Measurements from ENCODE around the gene ATXN7. TPM values are rescaled to one million over a fixed set of nuclear protein-coding genes. Genes with fewer than 3 reads are reported as not detected.

ATXN7 gene
- total RNA-seq, 2 experiments from 2014 or later: 15.2 to 35.2 TPM

DNA sequence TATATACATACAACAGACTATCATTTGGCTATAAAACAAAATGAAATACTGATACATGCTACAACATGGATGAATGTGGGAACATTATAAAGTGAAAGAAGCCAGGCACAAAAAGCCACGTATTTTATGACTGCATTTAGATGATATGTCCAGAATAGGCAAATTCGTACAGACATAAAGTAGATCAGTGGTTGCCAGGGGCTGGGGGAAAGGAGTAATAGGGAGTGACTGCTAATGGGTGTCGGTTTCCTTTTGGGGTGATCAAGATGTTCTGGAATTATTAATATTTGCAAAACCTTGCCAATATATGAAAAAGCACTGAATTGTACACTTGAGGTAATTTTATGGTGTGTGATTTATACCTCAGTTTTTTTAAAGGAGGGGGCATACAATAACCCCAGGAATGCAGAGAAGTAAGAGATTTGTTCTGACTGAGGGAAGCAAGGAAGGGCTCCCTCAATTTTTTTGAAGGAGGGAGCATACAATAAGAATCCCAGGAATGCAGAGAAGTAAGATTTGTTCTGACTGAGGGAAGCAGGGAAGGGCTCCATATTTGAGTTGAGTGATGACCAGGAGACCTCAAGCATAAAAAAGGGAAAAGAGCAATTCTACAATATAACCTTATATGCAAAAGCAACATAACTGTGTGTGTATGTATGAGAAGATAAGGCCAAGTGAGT is 153.4 kb downstream of the ATXN7 start:
- Histone ChIP-seq H3K9me2 (ENCODE audit: insufficient read depth, low read length) (no peaks in the 10 kb centered on the region), H3K36me3 (ENCODE audit: insufficient read depth, low read length) (peaks cover 98% of the 10 kb centered on the region), H3K4me3 (ENCODE audit: low read depth, low read length, poor library complexity, severe bottlenecking) (no peak overlapping the region), H3K4me2 (ENCODE audit: low read length) (no peak overlapping the region), H3K79me2 (ENCODE audit: insufficient read depth, low read depth, low read length) (peaks cover 31% of the 10 kb centered on the region), H3K4me1 (ENCODE audit: insufficient read depth, low read length, poor library complexity, severe bottlenecking) (peaks cover 11% of the 10 kb centered on the region), H2AFZ (ENCODE audit: low read length) (no peak overlapping the region), H3K9me3 (ENCODE audit: low read length) (no peaks in the 10 kb centered on the region), H3K27ac (ENCODE audit: low read depth, low read length, poor library complexity, severe bottlenecking) (no peak overlapping the region), H4K20me1 (ENCODE audit: insufficient read depth, low read length) (peaks cover 12% of the 10 kb centered on the region; the same call in 1 of the 2 replicates)
- intact Hi-C loops (cut with micrococcal nuclease; ENCODE audit: unreplicated experiment): no loop called here
- ChIA-PET CTCF (ENCODE audit: unreplicated experiment) (no interaction called here), POLR2A (interaction anchor here (2.4 kb wide), 1 partner anchor 9 kb away, joined by 13 read pairs; no protein-coding TSS in a partner anchor)
- no peak for DNase-seq (ENCODE audit: low spot score)
- TF ChIP-seq EZH2phosphoT487 (IDR thresholded peaks at IDR 0.05; ENCODE audit: borderline replicate concordance, low read depth, low read length): no peak
- TF ChIP-seq, protein P1, sequence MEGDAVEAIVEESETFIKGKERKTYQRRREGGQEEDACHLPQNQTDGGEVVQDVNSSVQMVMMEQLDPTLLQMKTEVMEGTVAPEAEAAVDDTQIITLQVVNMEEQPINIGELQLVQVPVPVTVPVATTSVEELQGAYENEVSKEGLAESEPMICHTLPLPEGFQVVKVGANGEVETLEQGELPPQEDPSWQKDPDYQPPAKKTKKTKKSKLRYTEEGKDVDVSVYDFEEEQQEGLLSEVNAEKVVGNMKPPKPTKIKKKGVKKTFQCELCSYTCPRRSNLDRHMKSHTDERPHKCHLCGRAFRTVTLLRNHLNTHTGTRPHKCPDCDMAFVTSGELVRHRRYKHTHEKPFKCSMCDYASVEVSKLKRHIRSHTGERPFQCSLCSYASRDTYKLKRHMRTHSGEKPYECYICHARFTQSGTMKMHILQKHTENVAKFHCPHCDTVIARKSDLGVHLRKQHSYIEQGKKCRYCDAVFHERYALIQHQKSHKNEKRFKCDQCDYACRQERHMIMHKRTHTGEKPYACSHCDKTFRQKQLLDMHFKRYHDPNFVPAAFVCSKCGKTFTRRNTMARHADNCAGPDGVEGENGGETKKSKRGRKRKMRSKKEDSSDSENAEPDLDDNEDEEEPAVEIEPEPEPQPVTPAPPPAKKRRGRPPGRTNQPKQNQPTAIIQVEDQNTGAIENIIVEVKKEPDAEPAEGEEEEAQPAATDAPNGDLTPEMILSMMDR (conservative IDR thresholded peaks at IDR 0.05; ENCODE audit: low read length): no peak
- BruUV-seq (replicated peaks): no TSS peak

DNA sequence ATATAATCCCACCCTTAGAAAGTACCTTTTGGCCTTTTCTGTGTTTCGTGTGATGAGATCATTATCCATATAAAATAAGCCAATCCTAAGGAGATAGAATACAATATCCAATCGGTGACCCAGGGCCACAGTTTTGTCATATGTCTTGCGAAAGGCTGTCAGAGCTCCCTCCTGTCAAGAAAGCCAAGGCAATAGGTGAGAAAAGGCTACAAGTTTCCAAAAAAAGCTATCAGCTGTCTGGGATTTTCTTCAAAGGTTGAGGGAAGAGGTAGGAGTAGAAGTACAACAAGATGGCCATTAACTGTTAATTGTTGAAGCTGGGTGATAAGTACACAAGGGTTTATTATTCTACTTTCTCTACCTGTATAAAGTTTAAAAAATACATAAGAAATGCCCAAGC is 155.6 kb downstream of the ATXN7 start:
- H3K4me1 ChIP-seq (ENCODE audit: insufficient read depth, low read length, poor library complexity, severe bottlenecking): peaks cover 22% of the 10 kb centered on the region
- H3K27ac ChIP-seq (ENCODE audit: low read depth, low read length, poor library complexity, severe bottlenecking): no peak overlapping the region
- ChIA-PET CTCF (ENCODE audit: unreplicated experiment) (no interaction called here), POLR2A (interaction anchor here (2.4 kb wide), 1 partner anchor 11 kb away, joined by 13 read pairs; no protein-coding TSS in a partner anchor)
- no peaks in the 10 kb centered on the region for H3K9me2 ChIP-seq (ENCODE audit: insufficient read depth, low read length)
- no TSS peak for BruUV-seq (replicated peaks)
- no peak for DNase-seq (ENCODE audit: low spot score)
- no peaks in the 10 kb centered on the region for H3K9me3 ChIP-seq (ENCODE audit: low read length)
- no peak overlapping the region for H3K4me2 ChIP-seq (ENCODE audit: low read length)
- H4K20me1 ChIP-seq (ENCODE audit: insufficient read depth, low read length): peaks cover 18% of the 10 kb centered on the region; the same call in 1 of the 2 replicates
- intact Hi-C loops (cut with micrococcal nuclease; ENCODE audit: unreplicated experiment): no loop called here
- H3K4me3 ChIP-seq (ENCODE audit: low read depth, low read length, poor library complexity, severe bottlenecking): no peak overlapping the region
- peaks cover 41% of the 10 kb centered on the region for H3K79me2 ChIP-seq (ENCODE audit: insufficient read depth, low read depth, low read length)
- TF ChIP-seq, protein P1 (conservative IDR thresholded peaks at IDR 0.05; ENCODE audit: low read length): no peak
- TF ChIP-seq EZH2phosphoT487 (IDR thresholded peaks at IDR 0.05; ENCODE audit: borderline replicate concordance, low read depth, low read length): no peak
- peaks cover 76% of the 10 kb centered on the region for H3K36me3 ChIP-seq (ENCODE audit: insufficient read depth, low read length)
- H2AFZ ChIP-seq (ENCODE audit: low read length): no peak overlapping the region

DNA sequence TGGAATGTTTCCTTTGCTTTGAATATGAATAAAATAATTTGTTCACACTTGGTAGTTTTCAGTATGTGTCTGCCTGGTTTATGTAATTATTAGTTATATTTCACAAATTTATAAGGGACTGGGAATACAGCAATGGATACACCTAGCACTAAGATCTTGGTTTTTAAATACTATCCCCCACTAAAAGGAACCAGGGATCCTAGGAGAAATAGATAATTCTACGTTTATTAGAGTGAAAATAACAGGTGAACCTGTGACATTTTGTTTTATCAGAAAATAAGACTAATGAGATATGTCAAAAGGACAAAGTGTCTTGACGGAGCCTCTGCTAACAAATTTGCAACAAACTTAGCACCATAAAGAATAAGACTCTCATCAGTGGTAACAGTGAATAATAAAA is 156.2 kb downstream of the ATXN7 start:
- Histone ChIP-seq H3K79me2 (ENCODE audit: insufficient read depth, low read depth, low read length) (peaks cover 41% of the 10 kb centered on the region), H3K36me3 (ENCODE audit: insufficient read depth, low read length) (peaks cover 70% of the 10 kb centered on the region), H3K4me3 (ENCODE audit: low read depth, low read length, poor library complexity, severe bottlenecking) (no peak overlapping the region), H3K9me2 (ENCODE audit: insufficient read depth, low read length) (no peaks in the 10 kb centered on the region), H4K20me1 (ENCODE audit: insufficient read depth, low read length) (peaks cover 18% of the 10 kb centered on the region; the same call in 1 of the 2 replicates), H3K27ac (ENCODE audit: low read depth, low read length, poor library complexity, severe bottlenecking) (no peak overlapping the region), H3K4me1 (ENCODE audit: insufficient read depth, low read length, poor library complexity, severe bottlenecking) (peaks cover 22% of the 10 kb centered on the region), H2AFZ (ENCODE audit: low read length) (no peak overlapping the region), H3K4me2 (ENCODE audit: low read length) (no peak overlapping the region), H3K9me3 (ENCODE audit: low read length) (no peaks in the 10 kb centered on the region)
- intact Hi-C loops (cut with micrococcal nuclease; ENCODE audit: unreplicated experiment): no loop called here
- no peak for TF ChIP-seq EZH2phosphoT487 (IDR thresholded peaks at IDR 0.05; ENCODE audit: borderline replicate concordance, low read depth, low read length)
- TF ChIP-seq, protein P1 (conservative IDR thresholded peaks at IDR 0.05; ENCODE audit: low read length): no peak
- ChIA-PET CTCF (ENCODE audit: unreplicated experiment) (no interaction called here), POLR2A (no interaction called here)
- no TSS peak for BruUV-seq (replicated peaks)
- no peak for DNase-seq (ENCODE audit: low spot score)

All from OCI-LY7 (cell line).